Spleen (tissue), 7 donors: ENCODE results near the gene MC1R.
A peak's percentile ranks its signal among the peaks of the same experiment; 100 is the strongest.

ENCODE experiments used
- CTCF ChIP-seq, 11 experiments: fragments of 200-600 bp in 7 of 11; fragments of 450-650 bp in 4 of 11; sonication (generic) in 4 of 11; IDR thresholded peaks in 8 of 11; conservative IDR thresholded peaks in 3 of 11; 1 replicate in 7 of 11; 2 replicates in 4 of 11; pipeline versions ENCODE4 v1.4.0 to v1.8.0; 2016 to 2021; ENCODE audit warnings: antibody characterized with exemption in 11 of 11, inconsistent platforms in 4 of 11, mild to moderate bottlenecking in 1 of 11
- POLR2AphosphoS5 ChIP-seq, 3 donors: sonication (generic); formaldehyde crosslinking; IDR thresholded peaks; one replicate each; pipeline ENCODE4 v1.5.1; 2017; ENCODE audit warnings: antibody characterized with exemption in 3 of 3
- donor health status: DM: no; HTN: no; CAD: no; lungs with moderate emphysema.
- donor health status: DM: no; HTN: no; CAD: no.
- donor health status: DM: no; HTN: no; CAD: no.

- TF ChIP-seq CTCF (IDR thresholded peaks at IDR 0.05 in 8 of 11, conservative IDR thresholded peaks at IDR 0.05 in 3 of 11) = no peak
- peak in 2 of 3 donors; percentile 40 to 55 for TF ChIP-seq POLR2AphosphoS5 (IDR thresholded peaks at IDR 0.05)
Observed at GRCh38 chr16:89906140-89907025, 12.3 kb upstream of the MC1R start.
